Dermis lymphatic vessel endothelial cell (primary cell): ENCODE results near the gene SMIM29. TPM values are rescaled to one million over a fixed set of nuclear protein-coding genes. Genes with fewer than 3 reads are reported as not detected.

Experiments
- total RNA-seq: library from RNA; depleted of rRNA; stranded (reverse); fragments of >200 nt; gene quantifications from 2 replicates; pipeline ENCODE4 v1.2.1, GENCODE V29; 2014

SMIM29 gene
- 16.1 and 18.7 TPM in 2 replicates for total RNA-seq

GRCh38 chr6:34248727-34249468 lies at the start of gene SMIM29:
Gene SMIM29 (minus strand): TSS chr6:34249006. CDS start chr6:34247791, 1,215 bp downstream.

GRCh38 chr6:34236443-34237315 lies 12.1 kb downstream of the SMIM29 start, which contains the start of gene HMGA1:
Gene HMGA1 (plus strand): TSS chr6:34236873. CDS start chr6:34240781, 3,908 bp downstream.

Other genes with a start within 250 kb of the SMIM29 start
- not detected in 2 replicates for gene GRM4, start 102.9 kb downstream of the SMIM29 start, total RNA-seq
- 19.9 and 27.2 TPM in 2 replicates for gene HMGA1, start 12.1 kb downstream of the SMIM29 start, total RNA-seq
- 32.5 and 35.3 TPM in 2 replicates for gene NUDT3, start 143.7 kb upstream of the SMIM29 start, total RNA-seq
- gene RPS10, start 177.1 kb upstream of the SMIM29 start, total RNA-seq, result 1,649 and 1,959 TPM in 2 replicates
- gene PACSIN1, start 217.1 kb upstream of the SMIM29 start, total RNA-seq, result not detected in 2 replicates